HEK293 (cell line): Measurements from ENCODE around the gene KAT7.

Experiments used
- CTCF ChIA-PET: fragments of 350-600 bp; formaldehyde crosslinking; extraction: SDS; loops from one replicate; lab custom pipeline; 2021; ENCODE audit warnings: antibody characterized with exemption; lab: Yijun Ruan, JAX
- POLR2A ChIA-PET: fragments of 300-600 bp; formaldehyde crosslinking; extraction: SDS; loops from one replicate; lab custom pipeline; 2020; ENCODE audit warnings: antibody characterized with exemption, inconsistent platforms; lab: Yijun Ruan, JAX
- H3K27ac ChIP-seq: fragments of 200-500 bp; sonication (Bioruptor generic); 2 replicates; pipeline ENCODE4 v1.5.1; 2014; ENCODE audit warnings: low read depth, low read length, control low read depth, inconsistent platforms; ENCODE audit errors: extremely low read depth
- H3K36me3 ChIP-seq, 2 experiments: fragments of 200-500 bp in 1 of 2; sonication (Bioruptor generic) in 1 of 2; 1 replicate in 1 of 2; 2 replicates in 1 of 2; pipeline ENCODE4 v1.5.1; 2014 to 2017; ENCODE audit warnings: inconsistent platforms in 2 of 2, low read length in 2 of 2; ENCODE audit not compliant: control insufficient read depth in 2 of 2, insufficient read depth in 1 of 2
- H3K4me1 ChIP-seq: fragments of 200-500 bp; sonication (Bioruptor generic); 2 replicates; pipeline ENCODE4 v1.5.1; 2014; ENCODE audit warnings: mild to moderate bottlenecking, low read length, inconsistent platforms; ENCODE audit not compliant: control insufficient read depth, insufficient read depth
- H3K4me3 ChIP-seq: 2 replicates; pipeline ENCODE4 v1.5.1; 2011; ENCODE audit warnings: low read depth, mild to moderate bottlenecking, control low read depth, low read length, moderate library complexity
- H3K9me3 ChIP-seq: fragments of 200-500 bp; sonication (Bioruptor generic); 2 replicates; pipeline ENCODE4 v1.5.1; 2014; ENCODE audit warnings: low read depth, low read length, inconsistent platforms; ENCODE audit not compliant: control insufficient read depth, insufficient read depth
- GLIS1 ChIP-seq: fragments of 450-650 bp; formaldehyde crosslinking; IDR thresholded peaks from 2 replicates; pipeline ENCODE4 v1.5.1; 2016; ENCODE audit warnings: missing biosample characterization, missing genetic modification characterization
- HOXC10 ChIP-seq: sonication (generic); formaldehyde crosslinking; IDR thresholded peaks from 2 replicates; pipeline ENCODE4 v1.8.1; 2023; ENCODE audit warnings: mild to moderate bottlenecking, missing genetic modification reagents
- KLF9 ChIP-seq: fragments of 450-650 bp; formaldehyde crosslinking; IDR thresholded peaks from 2 replicates; pipeline ENCODE4 v1.5.1; 2016; ENCODE audit warnings: missing biosample characterization, missing genetic modification characterization, low read depth
- ZBTB17 ChIP-seq: fragments of 450-650 bp; formaldehyde crosslinking; IDR thresholded peaks from 2 replicates; pipeline ENCODE4 v1.5.1; 2016; ENCODE audit warnings: missing biosample characterization, missing genetic modification characterization
- ZBTB20 ChIP-seq: fragments of 450-650 bp; formaldehyde crosslinking; IDR thresholded peaks from 2 replicates; pipeline ENCODE4 v1.5.1; 2016; ENCODE audit warnings: missing biosample characterization, missing genetic modification characterization
- ZIC2 ChIP-seq: fragments of 450-650 bp; formaldehyde crosslinking; IDR thresholded peaks from 2 replicates; pipeline ENCODE4 v1.5.1; 2016; ENCODE audit warnings: missing biosample characterization, missing genetic modification characterization
- ZNF121 ChIP-seq: fragments of 450-650 bp; formaldehyde crosslinking; IDR thresholded peaks from 2 replicates; pipeline ENCODE4 v1.5.1; 2016; ENCODE audit warnings: missing biosample characterization, missing genetic modification characterization
- ZNF169 ChIP-seq: fragments of 450-650 bp; formaldehyde crosslinking; IDR thresholded peaks from 2 replicates; pipeline ENCODE4 v1.5.1; 2016; ENCODE audit warnings: missing biosample characterization, missing genetic modification characterization
- ZNF530 ChIP-seq: fragments of 450-650 bp; formaldehyde crosslinking; IDR thresholded peaks from 2 replicates; pipeline ENCODE4 v1.5.1; 2016; ENCODE audit warnings: low read depth, missing biosample characterization, missing genetic modification characterization
- ZNF561 ChIP-seq: fragments of 450-650 bp; IDR thresholded peaks from 2 replicates; pipeline ENCODE4 v1.5.1; 2018; ENCODE audit warnings: missing biosample characterization, missing genetic modification characterization, borderline replicate concordance
- ZNF747 ChIP-seq: fragments of 450-650 bp; formaldehyde crosslinking; IDR thresholded peaks from 2 replicates; pipeline ENCODE4 v1.5.1; 2016; ENCODE audit warnings: missing biosample characterization, missing genetic modification characterization
- ZNF777 ChIP-seq: fragments of 450-650 bp; formaldehyde crosslinking; IDR thresholded peaks from 2 replicates; pipeline ENCODE4 v1.5.1; 2017; ENCODE audit warnings: missing biosample characterization, missing genetic modification characterization, borderline replicate concordance
- ZXDB ChIP-seq: fragments of 450-650 bp; formaldehyde crosslinking; IDR thresholded peaks from 2 replicates; pipeline ENCODE4 v1.5.1; 2016; ENCODE audit warnings: missing biosample characterization, missing genetic modification characterization
- TF ChIP-seq, protein P1 (sequence below): fragments of 450-650 bp; IDR thresholded peaks from 2 replicates; pipeline ENCODE4 v1.5.1; 2018; ENCODE audit warnings: missing biosample characterization, missing genetic modification characterization
- TF ChIP-seq, protein P2 (sequence below): fragments of 450-650 bp; formaldehyde crosslinking; IDR thresholded peaks from 2 replicates; pipeline ENCODE4 v1.5.1; 2017; ENCODE audit warnings: missing biosample characterization, missing genetic modification characterization
- TF ChIP-seq, protein P3 (sequence below): fragments of 450-650 bp; formaldehyde crosslinking; IDR thresholded peaks from 2 replicates; pipeline ENCODE4 v1.5.1; 2016; ENCODE audit warnings: missing biosample characterization, missing genetic modification characterization
- TF ChIP-seq, protein P4 (sequence below): fragments of 450-650 bp; formaldehyde crosslinking; conservative IDR thresholded peaks from 2 replicates; pipeline ENCODE4 v1.5.1; 2016; ENCODE audit warnings: low read depth, missing biosample characterization, missing genetic modification characterization

The KAT7 gene

DNA sequence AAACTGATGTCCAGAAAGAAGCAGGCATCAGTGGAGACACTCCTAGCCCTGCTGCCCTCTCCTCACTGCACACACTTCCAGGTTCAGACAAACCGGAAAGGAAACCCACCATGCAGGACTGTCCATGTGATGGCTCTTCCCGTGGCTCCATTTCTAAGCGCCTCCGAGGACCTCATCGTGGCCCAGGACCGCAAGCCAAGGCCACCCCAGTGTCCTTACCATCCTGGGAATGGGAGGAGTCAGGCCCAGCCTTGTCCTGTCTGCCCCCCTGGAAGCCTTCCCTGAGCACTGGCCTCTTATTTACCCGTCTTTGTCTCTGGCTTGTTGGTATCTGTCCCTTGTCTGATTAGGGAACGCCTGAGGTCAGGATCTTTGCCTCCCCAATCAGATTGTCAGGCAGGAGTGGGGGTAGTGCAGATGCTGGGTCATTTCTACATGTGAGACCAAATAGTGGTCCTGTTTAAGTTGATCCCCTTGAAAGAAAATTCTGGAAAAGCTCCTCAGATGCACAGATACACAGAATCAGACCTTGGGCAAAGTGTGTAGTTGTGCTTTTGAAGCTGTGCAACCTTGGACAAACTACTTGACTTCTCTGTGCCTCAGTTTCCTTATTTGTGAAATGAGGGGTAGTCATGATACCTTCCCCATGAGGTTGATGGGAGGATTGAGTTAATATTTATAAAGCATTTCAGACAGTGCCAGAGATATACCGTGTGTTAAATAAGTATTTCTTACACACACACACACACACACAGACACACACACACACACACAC is 58.6 kb downstream of the KAT7 start (continued):
- no peak for TF ChIP-seq ZNF777
- TF ChIP-seq, all 188 proteins: peak for 3

DNA sequence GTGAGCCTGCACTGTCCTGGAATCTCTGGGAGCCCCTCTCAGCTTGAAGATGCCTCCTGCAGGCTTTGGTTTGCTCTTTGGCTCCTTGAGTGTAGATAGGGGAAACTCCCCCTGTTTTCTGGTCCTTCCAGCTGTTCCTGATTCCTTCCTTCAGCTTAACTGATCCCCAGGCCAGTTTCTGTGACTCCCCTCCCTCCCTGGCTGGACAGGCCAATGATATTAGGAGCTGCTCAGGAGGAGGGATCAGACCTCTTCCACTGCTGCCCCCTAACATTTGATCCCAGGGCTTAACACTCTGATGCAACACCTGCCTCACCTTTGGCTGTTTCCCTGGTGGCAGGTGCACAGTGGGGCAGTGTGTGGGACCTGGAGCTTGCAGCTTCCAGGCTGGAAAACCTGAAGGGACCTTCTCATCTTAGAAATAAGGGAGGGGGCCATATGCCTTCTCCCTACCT is 59.6 kb downstream of the KAT7 start, which contains the start of gene TAC4:
TSS of gene TAC4 (minus strand) at position 51 of the 455 bp plus-strand sequence. CDS start 52 bp downstream, outside the sequence.
- POLR2A ChIA-PET, result no interaction called here

DNA sequence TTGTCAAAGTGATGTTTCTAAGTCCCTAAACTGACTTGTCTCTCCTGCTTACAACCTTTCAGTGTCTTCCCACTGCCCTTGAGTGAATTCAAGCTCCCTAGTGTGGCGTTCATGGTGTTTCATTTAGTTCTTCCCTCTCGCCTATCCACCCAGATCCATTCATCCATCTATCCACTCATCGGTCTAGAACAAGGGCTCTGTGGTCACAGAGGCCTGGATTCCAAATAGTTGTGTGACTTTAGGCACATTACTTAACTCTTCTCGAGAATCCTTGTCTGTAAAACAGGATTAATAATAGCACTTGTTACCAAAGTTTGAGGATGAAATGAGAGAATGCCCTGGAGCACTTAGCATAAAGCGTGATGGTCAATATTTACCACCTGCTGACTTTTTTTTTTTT is 60.3 kb downstream of the KAT7 start:
- H3K4me3 ChIP-seq, result no peak overlapping the region
- POLR2A ChIA-PET, result no interaction called here
- TF ChIP-seq, protein P1, sequence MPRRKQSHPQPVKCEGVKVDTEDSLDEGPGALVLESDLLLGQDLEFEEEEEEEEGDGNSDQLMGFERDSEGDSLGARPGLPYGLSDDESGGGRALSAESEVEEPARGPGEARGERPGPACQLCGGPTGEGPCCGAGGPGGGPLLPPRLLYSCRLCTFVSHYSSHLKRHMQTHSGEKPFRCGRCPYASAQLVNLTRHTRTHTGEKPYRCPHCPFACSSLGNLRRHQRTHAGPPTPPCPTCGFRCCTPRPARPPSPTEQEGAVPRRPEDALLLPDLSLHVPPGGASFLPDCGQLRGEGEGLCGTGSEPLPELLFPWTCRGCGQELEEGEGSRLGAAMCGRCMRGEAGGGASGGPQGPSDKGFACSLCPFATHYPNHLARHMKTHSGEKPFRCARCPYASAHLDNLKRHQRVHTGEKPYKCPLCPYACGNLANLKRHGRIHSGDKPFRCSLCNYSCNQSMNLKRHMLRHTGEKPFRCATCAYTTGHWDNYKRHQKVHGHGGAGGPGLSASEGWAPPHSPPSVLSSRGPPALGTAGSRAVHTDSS, result no peak
- TF ChIP-seq ZBTB17, result peak; percentile 91
- CTCF ChIA-PET, result interaction anchor here (0.6 to 4.8 kb wide), 6 partner anchors 18 to 415 kb away, joined by 3 to 36 read pairs (median 8); no protein-coding TSS in a partner anchor
- H3K9me3 ChIP-seq, result no peaks in the 10 kb centered on the region
- H3K36me3 ChIP-seq, result peaks cover 6 to 37% of the 10 kb centered on the region in 2 experiments; a peak in 2 of 3 replicates
- peaks cover 5% of the 10 kb centered on the region; the same call in 1 of the 2 replicates for H3K4me1 ChIP-seq
- H3K27ac ChIP-seq, result no peak overlapping the region

More for the DNA sequence above, 59.6 kb downstream of the KAT7 start, which contains the start of gene TAC4:
- Histone ChIP-seq H3K27ac (no peak within 1 kb of the TSS), H3K36me3 (peaks cover 6 to 40% of the 10 kb centered on the region in 2 experiments; a peak in 2 of 3 replicates), H3K4me1 (peaks cover 5% of the 10 kb centered on the region; the same call in 1 of the 2 replicates), H3K9me3 (no peaks in the 10 kb centered on the region), H3K4me3 (no peak within 1 kb of the TSS)
- peak; percentile 42; the same call in 1 of the 2 replicates for TF ChIP-seq ZIC2
- TF ChIP-seq, protein P2, sequence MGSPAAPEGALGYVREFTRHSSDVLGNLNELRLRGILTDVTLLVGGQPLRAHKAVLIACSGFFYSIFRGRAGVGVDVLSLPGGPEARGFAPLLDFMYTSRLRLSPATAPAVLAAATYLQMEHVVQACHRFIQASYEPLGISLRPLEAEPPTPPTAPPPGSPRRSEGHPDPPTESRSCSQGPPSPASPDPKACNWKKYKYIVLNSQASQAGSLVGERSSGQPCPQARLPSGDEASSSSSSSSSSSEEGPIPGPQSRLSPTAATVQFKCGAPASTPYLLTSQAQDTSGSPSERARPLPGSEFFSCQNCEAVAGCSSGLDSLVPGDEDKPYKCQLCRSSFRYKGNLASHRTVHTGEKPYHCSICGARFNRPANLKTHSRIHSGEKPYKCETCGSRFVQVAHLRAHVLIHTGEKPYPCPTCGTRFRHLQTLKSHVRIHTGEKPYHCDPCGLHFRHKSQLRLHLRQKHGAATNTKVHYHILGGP (tag by site-specific recombination), result no peak
- CTCF ChIA-PET, result interaction anchor here (0.7 to 4.8 kb wide), 3 partner anchors 150 to 290 kb away, joined by 3 to 30 read pairs (median 3); no protein-coding TSS in a partner anchor

DNA sequence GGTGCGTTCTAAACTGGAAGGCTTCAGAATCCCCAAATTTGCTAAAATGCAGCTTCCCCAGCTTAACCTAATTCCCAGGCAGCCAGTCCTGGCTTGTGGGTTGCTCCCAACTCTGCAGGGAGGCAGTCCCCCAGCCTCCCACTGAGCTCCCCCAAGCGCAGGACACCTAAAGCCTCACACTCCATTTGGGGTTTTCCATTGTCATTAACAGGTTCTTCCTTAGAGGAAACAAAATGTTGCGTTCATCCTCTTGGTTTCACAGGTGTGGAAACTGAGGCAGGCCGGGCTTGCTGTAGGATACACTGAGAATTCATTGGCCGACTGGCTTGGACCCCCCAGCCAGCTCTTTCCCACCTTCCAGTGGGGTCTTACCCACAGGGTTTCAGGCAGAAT is 61.7 kb downstream of the KAT7 start:
- Histone ChIP-seq H3K4me3 (no peak overlapping the region), H3K4me1 (peaks cover 5% of the 10 kb centered on the region; the same call in 1 of the 2 replicates), H3K27ac (no peak overlapping the region), H3K9me3 (no peaks in the 10 kb centered on the region), H3K36me3 (peaks cover 6 to 27% of the 10 kb centered on the region in 2 experiments; a peak in 2 of 3 replicates)
- POLR2A ChIA-PET, result interaction anchor here (0.6 kb wide), 1 partner anchor 67 kb away, joined by 7 read pairs; no protein-coding TSS in a partner anchor
- CTCF ChIA-PET, result interaction anchor here (0.6 to 3.0 kb wide), 9 partner anchors 61 to 1099 kb away, joined by 3 to 36 read pairs (median 4); no protein-coding TSS in a partner anchor
- TF ChIP-seq, protein P3, sequence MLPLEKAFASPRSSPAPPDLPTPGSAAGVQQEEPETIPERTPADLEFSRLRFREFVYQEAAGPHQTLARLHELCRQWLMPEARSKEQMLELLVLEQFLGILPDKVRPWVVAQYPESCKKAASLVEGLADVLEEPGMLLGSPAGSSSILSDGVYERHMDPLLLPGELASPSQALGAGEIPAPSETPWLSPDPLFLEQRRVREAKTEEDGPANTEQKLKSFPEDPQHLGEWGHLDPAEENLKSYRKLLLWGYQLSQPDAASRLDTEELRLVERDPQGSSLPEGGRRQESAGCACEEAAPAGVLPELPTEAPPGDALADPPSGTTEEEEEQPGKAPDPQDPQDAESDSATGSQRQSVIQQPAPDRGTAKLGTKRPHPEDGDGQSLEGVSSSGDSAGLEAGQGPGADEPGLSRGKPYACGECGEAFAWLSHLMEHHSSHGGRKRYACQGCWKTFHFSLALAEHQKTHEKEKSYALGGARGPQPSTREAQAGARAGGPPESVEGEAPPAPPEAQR (tag by site-specific recombination), result no peak
- TF ChIP-seq KLF9 (tag by site-specific recombination) (no peak), ZNF121 (tag by site-specific recombination) (no peak), ZBTB20 (no peak), ZNF530 (tag by site-specific recombination) (no peak), GLIS1 (tag by site-specific recombination) (peak; percentile 97), ZNF747 (tag by site-specific recombination) (no peak), ZXDB (tag by site-specific recombination) (no peak), ZNF169 (tag by site-specific recombination) (no peak), ZIC2 (0 out of 2 replicates have a peak, but pooled peaks have one; percentile 13), ZNF561 (tag by site-specific recombination) (no peak), HOXC10 (CRISPR knock-in tag) (no peak)
- TF ChIP-seq, protein P4, sequence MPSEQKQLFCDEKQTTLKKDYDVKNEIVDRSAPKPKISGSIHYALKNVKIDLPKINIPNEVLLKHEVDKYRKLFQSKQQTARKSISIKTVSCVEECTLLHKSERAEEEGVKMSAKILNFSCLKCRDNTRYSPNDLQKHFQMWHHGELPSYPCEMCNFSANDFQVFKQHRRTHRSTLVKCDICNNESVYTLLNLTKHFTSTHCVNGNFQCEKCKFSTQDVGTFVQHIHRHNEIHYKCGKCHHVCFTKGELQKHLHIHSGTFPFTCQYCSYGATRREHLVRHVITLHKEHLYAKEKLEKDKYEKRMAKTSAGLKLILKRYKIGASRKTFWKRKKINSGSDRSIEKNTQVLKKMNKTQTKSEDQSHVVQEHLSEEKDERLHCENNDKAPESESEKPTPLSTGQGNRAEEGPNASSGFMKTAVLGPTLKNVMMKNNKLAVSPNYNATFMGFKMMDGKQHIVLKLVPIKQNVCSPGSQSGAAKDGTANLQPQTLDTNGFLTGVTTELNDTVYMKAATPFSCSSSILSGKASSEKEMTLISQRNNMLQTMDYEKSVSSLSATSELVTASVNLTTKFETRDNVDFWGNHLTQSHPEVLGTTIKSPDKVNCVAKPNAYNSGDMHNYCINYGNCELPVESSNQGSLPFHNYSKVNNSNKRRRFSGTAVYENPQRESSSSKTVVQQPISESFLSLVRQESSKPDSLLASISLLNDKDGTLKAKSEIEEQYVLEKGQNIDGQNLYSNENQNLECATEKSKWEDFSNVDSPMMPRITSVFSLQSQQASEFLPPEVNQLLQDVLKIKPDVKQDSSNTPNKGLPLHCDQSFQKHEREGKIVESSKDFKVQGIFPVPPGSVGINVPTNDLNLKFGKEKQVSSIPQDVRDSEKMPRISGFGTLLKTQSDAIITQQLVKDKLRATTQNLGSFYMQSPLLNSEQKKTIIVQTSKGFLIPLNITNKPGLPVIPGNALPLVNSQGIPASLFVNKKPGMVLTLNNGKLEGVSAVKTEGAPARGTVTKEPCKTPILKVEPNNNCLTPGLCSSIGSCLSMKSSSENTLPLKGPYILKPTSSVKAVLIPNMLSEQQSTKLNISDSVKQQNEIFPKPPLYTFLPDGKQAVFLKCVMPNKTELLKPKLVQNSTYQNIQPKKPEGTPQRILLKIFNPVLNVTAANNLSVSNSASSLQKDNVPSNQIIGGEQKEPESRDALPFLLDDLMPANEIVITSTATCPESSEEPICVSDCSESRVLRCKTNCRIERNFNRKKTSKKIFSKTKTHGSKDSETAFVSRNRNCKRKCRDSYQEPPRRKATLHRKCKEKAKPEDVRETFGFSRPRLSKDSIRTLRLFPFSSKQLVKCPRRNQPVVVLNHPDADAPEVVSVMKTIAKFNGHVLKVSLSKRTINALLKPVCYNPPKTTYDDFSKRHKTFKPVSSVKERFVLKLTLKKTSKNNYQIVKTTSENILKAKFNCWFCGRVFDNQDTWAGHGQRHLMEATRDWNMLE, result no peak
